HEK293T (cell line): ENCODE results near the gene ZIC4.

Source experiments
- BHLHE40 ChIP-seq: fragments of 450-650 bp; IDR thresholded peaks from 2 replicates; pipeline ENCODE4 v1.6.1; 2016; ENCODE audit warnings: mild to moderate bottlenecking, moderate library complexity, borderline replicate concordance
- CTBP1 ChIP-seq: fragments of 450-650 bp; IDR thresholded peaks from 2 replicates; pipeline ENCODE4 v1.6.1; 2016; ENCODE audit warnings: borderline replicate concordance
- ELF4 ChIP-seq: fragments of 450-650 bp; IDR thresholded peaks from 2 replicates; pipeline ENCODE4 v1.6.1; 2017; ENCODE audit warnings: antibody characterized with exemption
- FOXA1 ChIP-seq: fragments of 450-650 bp; IDR thresholded peaks from 2 replicates; pipeline ENCODE4 v1.6.1; 2016; ENCODE audit warnings: mild to moderate bottlenecking
- FOXM1 ChIP-seq: fragments of 450-650 bp; IDR thresholded peaks from 2 replicates; pipeline ENCODE4 v1.6.1; 2017; ENCODE audit warnings: mild to moderate bottlenecking, borderline replicate concordance
- SP1 ChIP-seq: fragments of 450-650 bp; IDR thresholded peaks from 2 replicates; pipeline ENCODE4 v1.6.1; 2017
- SUZ12 ChIP-seq: fragments of 450-650 bp; IDR thresholded peaks from 2 replicates; pipeline ENCODE4 v1.6.1; 2016; ENCODE audit warnings: mild to moderate bottlenecking
- TF ChIP-seq, protein P1 (sequence below): fragments of 450-650 bp; IDR thresholded peaks from 2 replicates; pipeline ENCODE4 v1.6.1; 2016

DNA sequence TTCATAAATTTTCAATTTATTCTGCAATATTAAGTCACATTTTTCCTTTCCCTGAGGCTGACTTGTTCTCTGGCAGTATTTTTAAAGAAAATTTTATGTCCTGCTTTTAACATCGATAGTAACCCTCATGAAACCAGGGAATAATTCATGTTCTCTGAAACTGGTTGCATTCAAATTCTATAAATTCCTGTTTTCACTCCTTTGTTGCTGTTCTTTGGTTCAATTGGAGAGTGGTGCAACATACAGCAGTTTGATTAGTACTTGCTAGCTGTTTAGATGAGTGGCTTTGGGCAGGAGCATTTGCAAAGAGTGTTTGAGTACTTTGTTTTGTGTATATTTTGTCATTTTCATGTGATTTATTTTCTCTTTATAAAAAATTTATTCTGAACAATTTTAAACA lies 22.0 kb upstream of the ZIC4 start:
- TF ChIP-seq FOXM1 (no peak), SUZ12 (no peak), BHLHE40 (no peak), FOXA1 (no peak), SP1 (no peak), ELF4 (no peak), CTBP1 (no peak)
- TF ChIP-seq, protein P1, sequence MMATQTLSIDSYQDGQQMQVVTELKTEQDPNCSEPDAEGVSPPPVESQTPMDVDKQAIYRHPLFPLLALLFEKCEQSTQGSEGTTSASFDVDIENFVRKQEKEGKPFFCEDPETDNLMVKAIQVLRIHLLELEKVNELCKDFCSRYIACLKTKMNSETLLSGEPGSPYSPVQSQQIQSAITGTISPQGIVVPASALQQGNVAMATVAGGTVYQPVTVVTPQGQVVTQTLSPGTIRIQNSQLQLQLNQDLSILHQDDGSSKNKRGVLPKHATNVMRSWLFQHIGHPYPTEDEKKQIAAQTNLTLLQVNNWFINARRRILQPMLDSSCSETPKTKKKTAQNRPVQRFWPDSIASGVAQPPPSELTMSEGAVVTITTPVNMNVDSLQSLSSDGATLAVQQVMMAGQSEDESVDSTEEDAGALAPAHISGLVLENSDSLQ: no peak
